BLaER1 (cell line): Measurements from ENCODE around the gene GPR4.

Experiments used
- H3K27ac ChIP-seq: shearing (Covaris generic); formaldehyde crosslinking; 2 replicates; pipeline ENCODE4 v1.8.1; 2022
- H3K27me3 ChIP-seq: shearing (Covaris generic); formaldehyde crosslinking; 2 replicates; pipeline ENCODE4 v1.8.1; 2022
- H3K36me3 ChIP-seq: shearing (Covaris generic); formaldehyde crosslinking; 2 replicates; pipeline ENCODE4 v1.8.1; 2022
- H3K4me1 ChIP-seq: shearing (Covaris generic); formaldehyde crosslinking; 2 replicates; pipeline ENCODE4 v1.8.1; 2022
- H3K4me2 ChIP-seq: shearing (Covaris generic); formaldehyde crosslinking; 2 replicates; pipeline ENCODE4 v1.8.1; 2022
- H3K4me3 ChIP-seq: shearing (Covaris generic); formaldehyde crosslinking; 2 replicates; pipeline ENCODE4 v1.8.1; 2022
- H3K9ac ChIP-seq: shearing (Covaris generic); formaldehyde crosslinking; 2 replicates; pipeline ENCODE4 v1.8.1; 2022
- H3K9me3 ChIP-seq: shearing (Covaris generic); formaldehyde crosslinking; 2 replicates; pipeline ENCODE4 v1.8.1; 2022
- H4K20me1 ChIP-seq: shearing (Covaris generic); formaldehyde crosslinking; 2 replicates; pipeline ENCODE4 v1.8.1; 2022
- Cebpa-rat ChIP-seq: shearing (Covaris generic); IDR thresholded peaks from 2 replicates; pipeline ENCODE4 v1.8.1; 2022

The GPR4 gene

GRCh38 chr19:45558399-45558878, 43.6 kb downstream of the GPR4 start:
- peaks cover 11% of the 10 kb centered on the region for H3K36me3 ChIP-seq
- no peak overlapping the region for H3K9ac ChIP-seq
- no peaks in the 10 kb centered on the region for H3K4me1 ChIP-seq
- H3K4me3 ChIP-seq, result no peak overlapping the region
- peaks cover 28% of the 10 kb centered on the region for H4K20me1 ChIP-seq
- no peak overlapping the region for H3K27ac ChIP-seq
- no peaks in the 10 kb centered on the region for H3K9me3 ChIP-seq
- no peak for TF ChIP-seq Cebpa-rat
- no peak overlapping the region for H3K4me2 ChIP-seq
- H3K27me3 ChIP-seq, result no peaks in the 10 kb centered on the region

- H3K4me2 ChIP-seq, result no peak overlapping the region
- H4K20me1 ChIP-seq, result peaks cover 28% of the 10 kb centered on the region
- H3K9ac ChIP-seq, result no peak overlapping the region
- no peak for TF ChIP-seq Cebpa-rat
- no peak overlapping the region for H3K27ac ChIP-seq
- H3K27me3 ChIP-seq, result no peaks in the 10 kb centered on the region
- H3K9me3 ChIP-seq, result no peaks in the 10 kb centered on the region
- no peaks in the 10 kb centered on the region for H3K4me1 ChIP-seq
- H3K36me3 ChIP-seq, result peaks cover 16% of the 10 kb centered on the region
- H3K4me3 ChIP-seq, result no peak overlapping the region
Observed at GRCh38 chr19:45556835-45557234, 45.2 kb downstream of the GPR4 start.

- TF ChIP-seq Cebpa-rat, result no peak
- Histone ChIP-seq H4K20me1 (peaks cover 38% of the 10 kb centered on the region), H3K27me3 (no peaks in the 10 kb centered on the region), H3K4me1 (no peaks in the 10 kb centered on the region), H3K4me3 (no peak overlapping the region), H3K27ac (no peak overlapping the region), H3K36me3 (peaks cover 16% of the 10 kb centered on the region), H3K4me2 (no peak overlapping the region), H3K9me3 (no peaks in the 10 kb centered on the region), H3K9ac (no peak overlapping the region)
Observed at GRCh38 chr19:45554481-45554880, 47.5 kb downstream of the GPR4 start.

GRCh38 chr19:45553464-45553863, 48.5 kb downstream of the GPR4 start:
- H3K9me3 ChIP-seq, result no peaks in the 10 kb centered on the region
- H3K27ac ChIP-seq, result no peak overlapping the region
- H3K27me3 ChIP-seq, result no peaks in the 10 kb centered on the region
- H3K4me3 ChIP-seq, result no peak overlapping the region
- H3K9ac ChIP-seq, result no peak overlapping the region
- H4K20me1 ChIP-seq, result peaks cover 38% of the 10 kb centered on the region
- no peaks in the 10 kb centered on the region for H3K4me1 ChIP-seq
- H3K36me3 ChIP-seq, result peaks cover 16% of the 10 kb centered on the region
- H3K4me2 ChIP-seq, result no peak overlapping the region
- TF ChIP-seq Cebpa-rat, result no peak

- no peaks in the 10 kb centered on the region for H3K27me3 ChIP-seq
- peaks cover 15% of the 10 kb centered on the region for H4K20me1 ChIP-seq
- no peak overlapping the region for H3K9ac ChIP-seq
- no peaks in the 10 kb centered on the region for H3K9me3 ChIP-seq
- H3K4me1 ChIP-seq, result peaks cover 10% of the 10 kb centered on the region
- no peak for TF ChIP-seq Cebpa-rat
- no peak overlapping the region for H3K4me3 ChIP-seq
- peaks cover 4% of the 10 kb centered on the region; the same call in 1 of the 2 replicates for H3K36me3 ChIP-seq
- no peak overlapping the region for H3K27ac ChIP-seq
- H3K4me2 ChIP-seq, result no peak overlapping the region
Observed at GRCh38 chr19:45547965-45548609, 53.9 kb downstream of the GPR4 start.

- Histone ChIP-seq H3K27ac (no peak overlapping the region), H3K4me3 (no peak overlapping the region), H3K9ac (no peak overlapping the region), H3K9me3 (no peaks in the 10 kb centered on the region), H3K36me3 (no peaks in the 10 kb centered on the region), H3K4me1 (peaks cover 16% of the 10 kb centered on the region), H3K4me2 (no peak overlapping the region), H4K20me1 (peaks cover 15% of the 10 kb centered on the region), H3K27me3 (no peaks in the 10 kb centered on the region)
- no peak for TF ChIP-seq Cebpa-rat
Observed at GRCh38 chr19:45547211-45547770, 54.7 kb downstream of the GPR4 start.

- H4K20me1 ChIP-seq, result no peaks in the 10 kb centered on the region
- H3K9me3 ChIP-seq, result peaks cover 13% of the 10 kb centered on the region
- TF ChIP-seq Cebpa-rat, result no peak
- H3K27ac ChIP-seq, result no peak overlapping the region
- H3K4me2 ChIP-seq, result no peak overlapping the region
- no peaks in the 10 kb centered on the region for H3K36me3 ChIP-seq
- no peak overlapping the region for H3K4me3 ChIP-seq
- no peak overlapping the region for H3K9ac ChIP-seq
- peaks cover 23% of the 10 kb centered on the region for H3K4me1 ChIP-seq
- no peaks in the 10 kb centered on the region for H3K27me3 ChIP-seq
Observed at GRCh38 chr19:45542234-45542668, 59.8 kb downstream of the GPR4 start.
